BLaER1 treated with 17β-estradiol and CSF1 and Interleukin-3, amounts not matched to agents 10 nM and 100 nM (cell line): ENCODE measurements around the gene BCL7A.
A peak's percentile ranks its signal among the peaks of the same experiment; 100 is the strongest.
"Not testable (repeated sequence)": the region's sequence is repeated elsewhere in the genome, so short reads cannot be mapped to it uniquely, and the experiment has no call there.

Experiments used
- H3K27ac ChIP-seq, 11 experiments: shearing (Covaris generic); formaldehyde crosslinking; 2 replicates each; pipeline ENCODE4 v1.8.1; 2022
- H3K27me3 ChIP-seq, 11 experiments: shearing (Covaris generic); formaldehyde crosslinking; 2 replicates each; pipeline ENCODE4 v1.8.1; 2022
- H3K36me3 ChIP-seq, 11 experiments: shearing (Covaris generic); formaldehyde crosslinking; 2 replicates each; pipeline ENCODE4 v1.8.1; 2022
- H3K4me1 ChIP-seq, 10 experiments: shearing (Covaris generic); formaldehyde crosslinking; 2 replicates each; pipeline ENCODE4 v1.8.1; 2022
- H3K4me2 ChIP-seq, 11 experiments: shearing (Covaris generic); formaldehyde crosslinking; 2 replicates each; pipeline ENCODE4 v1.8.1; 2022
- H3K4me3 ChIP-seq, 10 experiments: shearing (Covaris generic); formaldehyde crosslinking; 2 replicates each; pipeline ENCODE4 v1.8.1; 2022
- H3K9ac ChIP-seq, 11 experiments: shearing (Covaris generic); formaldehyde crosslinking; 2 replicates each; pipeline ENCODE4 v1.8.1; 2022
- H3K9me3 ChIP-seq, 11 experiments: shearing (Covaris generic); formaldehyde crosslinking; replicated peaks in 1 of 11; 2 replicates each; pipeline ENCODE4 v1.8.1; 2022
- H4K20me1 ChIP-seq, 11 experiments: shearing (Covaris generic); formaldehyde crosslinking; 2 replicates each; pipeline ENCODE4 v1.8.1; 2022
- Cebpa-rat ChIP-seq, 11 experiments: shearing (Covaris generic); IDR thresholded peaks; 2 replicates each; pipeline ENCODE4 v1.8.1; 2022

The BCL7A gene

GRCh38 chr12:122045262-122045661 is 23.6 kb downstream of the BCL7A start:
- no peak for TF ChIP-seq Cebpa-rat (IDR thresholded peaks at IDR 0.05)
- no peak overlapping the region for H3K4me2 ChIP-seq

DNA sequence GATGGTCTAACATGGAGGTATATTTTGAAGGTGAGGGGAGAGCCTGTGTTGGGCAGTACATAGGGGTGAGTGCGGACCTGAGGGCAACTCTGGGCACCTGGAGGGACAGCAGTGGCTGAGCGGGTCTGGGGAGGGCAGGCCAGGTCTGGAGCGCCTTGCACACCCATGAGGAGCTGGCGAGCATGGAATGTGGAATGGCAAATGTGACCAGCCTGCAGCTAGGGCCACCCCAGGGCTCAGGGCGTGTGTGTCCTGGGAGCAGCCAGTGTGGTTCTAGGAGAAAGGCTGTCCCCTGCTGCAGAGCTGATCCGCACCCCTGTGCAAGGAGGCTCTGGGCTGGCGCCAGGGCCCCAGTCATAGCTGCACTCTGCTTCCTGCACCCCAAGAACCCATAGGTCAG is 24.5 kb downstream of the BCL7A start:
- H4K20me1 ChIP-seq, result peaks cover 0 to 57% (median 16%) of the 10 kb centered on the region in 11 experiments; a peak in 14 of 22 replicates
- no peak overlapping the region for H3K4me2 ChIP-seq
- no peaks in the 10 kb centered on the region for H3K27me3 ChIP-seq
- H3K9ac ChIP-seq, result no peak overlapping the region
- no peak for TF ChIP-seq Cebpa-rat (IDR thresholded peaks at IDR 0.05)
- no peak overlapping the region for H3K4me3 ChIP-seq
- H3K9me3 ChIP-seq, result no peaks in the 10 kb centered on the region
- H3K4me1 ChIP-seq, result peaks cover 0 to 4% (median 1%) of the 10 kb centered on the region in 10 experiments; a peak in 11 of 20 replicates
- peaks cover 10 to 99% (median 98%) of the 10 kb centered on the region in 11 experiments; a peak in 21 of 22 replicates for H3K36me3 ChIP-seq
- H3K27ac ChIP-seq, result 0 out of 22 replicates have a peak overlapping the region, but pooled peaks of 1 of the 11 experiments have one; percentile 22

More at GRCh38 chr12:122045262-122045661, 23.6 kb downstream of the BCL7A start:
- Histone ChIP-seq H3K9me3 (no peaks in the 10 kb centered on the region), H3K4me1 (peaks cover 7 to 13% (median 10%) of the 10 kb centered on the region in 10 experiments; a peak in 18 of 20 replicates), H3K9ac (no peak overlapping the region), H4K20me1 (peaks cover 0 to 57% (median 12%) of the 10 kb centered on the region in 11 experiments; a peak in 13 of 22 replicates), H3K4me3 (no peak overlapping the region), H3K36me3 (peaks cover 10 to 99% (median 97%) of the 10 kb centered on the region in 11 experiments; a peak in 21 of 22 replicates), H3K27me3 (no peaks in the 10 kb centered on the region), H3K27ac (no peak overlapping the region)

DNA sequence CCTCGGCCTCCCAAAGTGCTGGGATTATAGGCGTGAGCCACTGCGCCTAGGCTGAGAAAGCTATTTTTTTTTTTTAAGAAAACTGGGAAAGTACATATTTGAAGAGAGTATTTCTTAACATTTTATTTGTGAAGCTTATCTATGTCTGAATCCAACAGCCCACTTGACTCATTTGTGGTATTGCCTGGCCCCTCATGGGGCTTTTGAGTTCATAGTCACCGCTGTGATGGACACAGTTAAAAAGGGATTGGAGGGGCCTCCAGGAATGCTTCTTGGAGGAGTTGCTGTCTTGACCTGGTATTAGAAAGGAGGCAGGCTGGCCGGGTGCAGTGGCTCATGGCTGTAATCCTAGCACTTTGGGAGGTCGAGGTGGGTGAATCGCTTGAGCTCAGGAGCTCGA is 26.5 kb downstream of the BCL7A start:
- Histone ChIP-seq H3K4me3 (no peak overlapping the region), H3K36me3 (peaks cover 10 to 96% (median 86%) of the 10 kb centered on the region in 11 experiments; a peak in 21 of 22 replicates), H3K9ac (no peak overlapping the region), H3K4me2 (no peak overlapping the region), H3K9me3 (no peaks in the 10 kb centered on the region), H3K27me3 (no peaks in the 10 kb centered on the region), H3K4me1 (no peaks in the 10 kb centered on the region; a peak in 1 of 20 replicates), H4K20me1 (peaks cover 0 to 55% (median 20%) of the 10 kb centered on the region in 11 experiments; a peak in 12 of 22 replicates), H3K27ac (no peak overlapping the region)
- TF ChIP-seq Cebpa-rat (IDR thresholded peaks at IDR 0.05), result no peak

DNA sequence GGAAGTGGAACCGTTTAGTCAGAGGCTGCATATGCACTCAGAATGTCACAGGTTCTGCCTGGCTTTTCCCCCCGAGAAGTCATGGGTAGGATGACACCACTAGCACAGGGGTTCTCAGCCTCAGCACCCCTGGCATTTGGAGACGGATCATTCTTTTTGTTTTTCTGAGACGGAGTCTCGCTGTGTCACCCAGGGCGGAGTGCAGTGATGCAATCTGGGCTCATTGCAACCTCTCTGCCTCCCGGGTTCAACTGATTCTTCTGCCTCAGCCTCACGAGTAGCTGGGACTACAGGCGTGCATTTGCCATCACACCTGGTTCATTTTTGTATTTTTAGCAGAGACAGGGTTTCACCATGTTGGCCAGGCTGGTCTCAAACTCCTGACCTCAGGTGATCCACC is 28.1 kb downstream of the BCL7A start:
- Histone ChIP-seq H3K27ac (no peak overlapping the region), H3K36me3 (peaks cover 0 to 90% (median 74%) of the 10 kb centered on the region in 11 experiments; a peak in 20 of 22 replicates)
- TF ChIP-seq Cebpa-rat (IDR thresholded peaks at IDR 0.05), result no peak

DNA sequence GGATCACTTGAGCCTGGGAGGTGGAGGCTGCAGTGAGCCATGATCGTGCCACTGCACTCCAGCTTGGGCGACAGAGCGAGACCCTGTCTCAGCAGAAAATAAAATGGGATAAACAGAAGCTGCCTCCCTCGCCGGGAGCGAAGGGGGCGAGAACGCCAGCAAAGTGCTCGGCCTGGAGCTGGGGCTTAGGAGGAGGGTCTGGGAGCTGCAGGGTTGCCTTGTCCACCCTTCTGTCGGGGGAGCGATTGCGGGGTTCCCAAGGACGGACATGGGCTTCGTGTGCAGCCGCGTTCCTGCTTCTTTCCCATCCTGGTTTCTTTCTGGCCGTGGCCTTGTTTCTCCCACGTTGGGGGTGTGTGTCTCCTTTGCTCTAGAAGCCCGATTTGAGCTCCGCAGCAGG is 29.0 kb downstream of the BCL7A start:
- H3K27ac ChIP-seq, result 0 out of 22 replicates have a peak overlapping the region, but pooled peaks of 1 of the 11 experiments have one; percentile 5
- peaks cover 0 to 90% (median 74%) of the 10 kb centered on the region in 11 experiments; a peak in 20 of 22 replicates for H3K36me3 ChIP-seq
- no peak overlapping the region for H3K9ac ChIP-seq
- H3K9me3 ChIP-seq, result no peaks in the 10 kb centered on the region
- TF ChIP-seq Cebpa-rat (IDR thresholded peaks at IDR 0.05), result no peak
- no peak overlapping the region for H3K4me2 ChIP-seq
- H3K4me1 ChIP-seq, result peaks cover 0 to 3% (median 0%) of the 10 kb centered on the region in 10 experiments; a peak in 2 of 20 replicates
- H3K27me3 ChIP-seq, result no peaks in the 10 kb centered on the region
- no peak overlapping the region for H3K4me3 ChIP-seq
- H4K20me1 ChIP-seq, result peaks cover 0 to 60% (median 24%) of the 10 kb centered on the region in 11 experiments; a peak in 13 of 22 replicates

More for the DNA sequence above, 28.1 kb downstream of the BCL7A start:
- H3K9ac ChIP-seq, result no peak overlapping the region
- H3K27me3 ChIP-seq, result no peaks in the 10 kb centered on the region
- H3K4me2 ChIP-seq, result no peak overlapping the region
- H4K20me1 ChIP-seq, result peaks cover 0 to 57% (median 24%) of the 10 kb centered on the region in 11 experiments; a peak in 13 of 22 replicates
- H3K4me3 ChIP-seq, result no peak overlapping the region
- peaks cover 0 to 3% (median 0%) of the 10 kb centered on the region in 10 experiments; a peak in 2 of 20 replicates for H3K4me1 ChIP-seq
- H3K9me3 ChIP-seq, result no peaks in the 10 kb centered on the region

DNA sequence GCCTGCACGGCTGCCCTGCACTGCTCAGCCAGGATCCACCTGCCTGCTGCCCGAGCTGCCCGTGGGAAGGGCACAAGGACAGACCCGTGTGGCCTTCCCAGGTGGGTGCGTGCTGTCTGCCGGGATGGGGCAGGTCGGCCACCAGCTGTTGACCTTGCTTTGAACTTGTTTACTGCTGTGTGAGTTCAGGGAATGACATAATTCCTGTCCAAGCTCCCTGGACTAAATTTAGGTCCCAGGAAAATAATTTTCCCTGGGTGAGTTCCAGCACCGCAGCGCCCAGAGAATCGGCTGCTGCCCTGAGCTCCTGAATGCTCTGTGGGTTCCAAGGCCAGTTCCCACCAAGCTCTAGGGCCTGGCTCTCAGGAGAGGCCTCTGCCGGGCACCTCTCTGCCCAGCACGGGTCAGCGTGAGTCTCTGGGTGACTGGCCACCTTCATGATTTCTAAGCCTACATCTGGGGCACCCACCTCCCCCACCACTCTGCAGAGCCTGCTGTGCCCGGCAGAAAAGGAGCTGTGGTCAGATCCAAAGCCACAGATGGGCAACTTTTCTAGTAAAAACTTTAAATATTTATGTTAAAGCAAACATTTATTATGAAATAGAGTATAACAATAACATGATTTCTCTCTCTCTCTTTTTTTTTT is 29.7 kb downstream of the BCL7A start:
- no peak for TF ChIP-seq Cebpa-rat (IDR thresholded peaks at IDR 0.05)
- H4K20me1 ChIP-seq, result peaks cover 0 to 55% (median 21%) of the 10 kb centered on the region in 11 experiments; a peak in 13 of 22 replicates

DNA sequence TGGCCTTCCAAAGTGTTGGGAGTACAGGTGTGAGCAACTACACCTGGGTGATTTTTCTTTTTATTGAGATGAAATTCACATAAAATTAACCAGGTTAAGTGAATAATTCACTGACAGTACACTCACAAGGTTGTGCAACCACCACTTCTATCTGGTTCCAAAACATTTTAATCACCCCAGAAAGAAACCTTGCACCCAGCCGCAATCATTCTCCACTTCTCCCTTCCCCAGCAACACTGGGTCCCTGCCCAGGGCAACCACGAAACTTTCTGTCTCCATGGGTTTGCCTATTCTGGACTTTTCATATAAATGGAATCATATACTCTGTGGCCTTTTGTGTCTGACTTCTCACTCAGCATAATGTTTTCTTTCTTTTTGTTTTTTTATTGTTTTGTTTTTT is 30.6 kb downstream of the BCL7A start:
- no peak overlapping the region for H3K27ac ChIP-seq
- H3K27me3 ChIP-seq, result no peaks in the 10 kb centered on the region
- H3K4me3 ChIP-seq, result no peak overlapping the region
- no peak overlapping the region for H3K4me2 ChIP-seq
- peaks cover 7 to 90% (median 74%) of the 10 kb centered on the region in 11 experiments; a peak in 20 of 22 replicates for H3K36me3 ChIP-seq
- peaks cover 0 to 62% (median 21%) of the 10 kb centered on the region in 11 experiments; a peak in 13 of 22 replicates for H4K20me1 ChIP-seq
- peaks cover 0 to 3% (median 0%) of the 10 kb centered on the region in 10 experiments; a peak in 2 of 20 replicates for H3K4me1 ChIP-seq
- no peak for TF ChIP-seq Cebpa-rat (IDR thresholded peaks at IDR 0.05)
- no peak overlapping the region for H3K9ac ChIP-seq
- H3K9me3 ChIP-seq, result no peaks in the 10 kb centered on the region

More for the DNA sequence above, 29.7 kb downstream of the BCL7A start:
- Histone ChIP-seq H3K4me1 (peaks cover 0 to 3% (median 0%) of the 10 kb centered on the region in 10 experiments; a peak in 2 of 20 replicates), H3K4me2 (no peak overlapping the region), H3K4me3 (no peak overlapping the region), H3K9me3 (no peaks in the 10 kb centered on the region), H3K9ac (peak overlapping the region in 1 of 11 experiments; percentile 28; a peak in 1 of 22 replicates), H3K36me3 (peaks cover 5 to 90% (median 74%) of the 10 kb centered on the region in 11 experiments; a peak in 20 of 22 replicates), H3K27ac (no peak overlapping the region), H3K27me3 (no peaks in the 10 kb centered on the region)

- Histone ChIP-seq H3K4me2 (peak overlapping the region in 1 of 11 experiments; percentile 59; a peak in 1 of 22 replicates), H3K27me3 (no peaks in the 10 kb centered on the region), H3K9ac (0 out of 22 replicates have a peak overlapping the region, but pooled peaks of 3 of the 11 experiments have one; percentile 2 to 15 (median 7)), H3K4me3 (no peak overlapping the region), H3K4me1 (peaks cover 0 to 3% (median 0%) of the 10 kb centered on the region in 10 experiments; a peak in 3 of 20 replicates), H4K20me1 (peaks cover 0 to 74% (median 18%) of the 10 kb centered on the region in 11 experiments; a peak in 12 of 22 replicates), H3K36me3 (peaks cover 15 to 90% (median 74%) of the 10 kb centered on the region in 11 experiments), H3K27ac (0 out of 22 replicates have a peak overlapping the region, but pooled peaks of 3 of the 11 experiments have one; percentile 8 to 12 (median 11)), H3K9me3 (no peaks in the 10 kb centered on the region)
- no peak for TF ChIP-seq Cebpa-rat (IDR thresholded peaks at IDR 0.05)
Observed at GRCh38 chr12:122054842-122055520, 33.3 kb downstream of the BCL7A start.

DNA sequence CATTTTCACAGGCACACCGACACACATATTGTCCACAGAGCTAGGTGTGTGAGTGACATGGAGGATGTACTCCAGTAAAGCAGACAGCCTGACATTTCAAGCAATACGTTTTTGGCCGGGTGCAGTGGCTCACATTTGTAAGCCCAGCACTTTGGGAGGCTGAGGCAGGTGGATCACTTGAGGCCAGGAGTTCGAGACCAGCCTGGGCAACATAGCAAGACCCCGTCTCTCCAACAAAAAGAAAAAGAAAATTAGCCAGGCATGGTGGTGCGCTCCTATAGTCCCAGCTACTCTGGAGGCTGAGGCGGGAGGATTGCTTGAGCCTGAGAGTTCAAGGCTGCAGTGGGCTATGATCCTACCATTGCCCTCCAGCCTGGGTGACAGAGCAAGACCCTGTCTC is 34.7 kb downstream of the BCL7A start:
- H3K4me1 ChIP-seq, H3K9me3 ChIP-seq, H3K4me2 ChIP-seq, H3K27me3 ChIP-seq, H3K4me3 ChIP-seq: not testable (repeated sequence)
- Histone ChIP-seq H3K36me3 (peaks cover 15 to 88% (median 76%) of the 10 kb centered on the region in 11 experiments), H4K20me1 (peaks cover 0 to 63% (median 7%) of the 10 kb centered on the region in 11 experiments; a peak in 11 of 22 replicates), H3K9ac (peak overlapping the region in 5 of 11 experiments; percentile 7 to 26 (median 19); a peak in 2 of 22 replicates), H3K27ac (peak overlapping the region in 1 of 11 experiments; percentile 24; a peak in 1 of 22 replicates)
